Vagina (tissue), 2 donors: Measurements from ENCODE around the gene OBSCN. TPM values are rescaled to one million over a fixed set of nuclear protein-coding genes. Genes with fewer than 3 reads are reported as not detected.

ENCODE experiments used
- DNase-seq, 2 donors: peaks; one replicate each; pipeline ENCODE4 v3.0.0-alpha.2; 2017; ENCODE audit errors: extremely low spot score in 2 of 2
- H3K27ac ChIP-seq: fragments of 200-600 bp; sonication (generic); one replicate; pipeline ENCODE4 v1.5.1; 2019
- H3K27me3 ChIP-seq: fragments of 200-600 bp; sonication (generic); one replicate; pipeline ENCODE4 v1.5.1; 2019
- H3K36me3 ChIP-seq, 2 donors: fragments of 200-600 bp; sonication (generic); one replicate each; pipeline ENCODE4 v1.5.1; 2017 to 2019
- H3K4me1 ChIP-seq: fragments of 200-600 bp; sonication (generic); one replicate; pipeline ENCODE4 v1.5.1; 2019
- H3K4me3 ChIP-seq, 2 donors: fragments of 200-600 bp; sonication (generic); 1 replicate in 1 of 2; 2 replicates in 1 of 2; pipeline ENCODE4 v1.5.1; 2016 to 2019
- H3K9me3 ChIP-seq: fragments of 200-600 bp; sonication (generic); one replicate; pipeline ENCODE4 v1.5.1; 2019
- CTCF ChIP-seq, 3 experiments: fragments of 450-650 bp in 2 of 3; fragments of 200-600 bp in 1 of 3; sonication (generic) in 1 of 3; IDR thresholded peaks; one replicate each; pipeline ENCODE4 v1.5.1; 2017 to 2019; ENCODE audit warnings: antibody characterized with exemption in 3 of 3, mild to moderate bottlenecking in 2 of 3, moderate library complexity in 2 of 3
- POLR2A ChIP-seq, 2 donors: fragments of 450-650 bp; IDR thresholded peaks; one replicate each; pipeline ENCODE4 v1.6.1; 2017; ENCODE audit warnings: antibody characterized with exemption in 2 of 2, mild to moderate bottlenecking in 2 of 2, moderate library complexity in 2 of 2
- POLR2AphosphoS5 ChIP-seq, 2 donors: sonication (generic); formaldehyde crosslinking; IDR thresholded peaks; one replicate each; pipeline ENCODE4 v1.9.0; 2017; ENCODE audit warnings: antibody characterized with exemption in 2 of 2, mild to moderate bottlenecking in 2 of 2, low read depth in 1 of 2; ENCODE audit not compliant: insufficient read depth in 1 of 2
- intact Hi-C: fragments of 100-400 bp; cut with DNase I; formaldehyde crosslinking; loops from one replicate; pipeline ENCODE4 v1.15.1; 2023
- total RNA-seq: library from RNA; depleted of rRNA; stranded (reverse); fragments of >200 nt; gene quantifications from one replicate; pipeline ENCODE4 v1.2.3, GENCODE V29; 2016

Gene OBSCN
- total RNA-seq, 1 donor from 2014 or later: 35.8 TPM

- no peak overlapping the region for H3K27ac ChIP-seq
- H3K4me1 ChIP-seq: peaks cover 25% of the 10 kb centered on the region
Observed at GRCh38 chr1:228168563-228169270, 39.1 kb upstream of the OBSCN start.

GRCh38 chr1:228169345-228169744, 38.5 kb upstream of the OBSCN start:
- Histone ChIP-seq H3K4me1 (peaks cover 22% of the 10 kb centered on the region), H3K4me3 (no peak overlapping the region), H3K27ac (no peak overlapping the region), H3K36me3 (no peaks in the 10 kb centered on the region), H3K27me3 (no peaks in the 10 kb centered on the region), H3K9me3 (no peaks in the 10 kb centered on the region)
- no peak for DNase-seq
- TF ChIP-seq POLR2A (IDR thresholded peaks at IDR 0.05): no peak
- no peak for TF ChIP-seq POLR2AphosphoS5 (IDR thresholded peaks at IDR 0.05; ENCODE audit: insufficient read depth in 1 of 2, low read depth in 1 of 2)
- TF ChIP-seq CTCF (IDR thresholded peaks at IDR 0.05): no peak
- intact Hi-C loops: loop anchor here (5.0 to 10.0 kb wide), 2 partner anchors 85 to 1338 kb away; partner anchors contain the start of genes ARF1 and NUP133

More at GRCh38 chr1:228168563-228169270, 39.1 kb upstream of the OBSCN start:
- Histone ChIP-seq H3K9me3 (no peaks in the 10 kb centered on the region), H3K27me3 (no peaks in the 10 kb centered on the region), H3K36me3 (no peaks in the 10 kb centered on the region), H3K4me3 (no peak overlapping the region)
- intact Hi-C loops: loop anchor here (5.0 to 10.0 kb wide), 2 partner anchors 84 to 1339 kb away; partner anchors contain the start of genes ARF1 and NUP133
- no peak for TF ChIP-seq POLR2AphosphoS5 (IDR thresholded peaks at IDR 0.05; ENCODE audit: insufficient read depth in 1 of 2, low read depth in 1 of 2)
- no peak for TF ChIP-seq POLR2A (IDR thresholded peaks at IDR 0.05)
- no peak for TF ChIP-seq CTCF (IDR thresholded peaks at IDR 0.05)
- no peak for DNase-seq

- peaks cover 18% of the 10 kb centered on the region for H3K4me1 ChIP-seq
- H3K36me3 ChIP-seq: peaks cover 0 to 10% of the 10 kb centered on the region in 2 donors
- no peaks in the 10 kb centered on the region for H3K9me3 ChIP-seq
- no peak overlapping the region for H3K4me3 ChIP-seq
- no peak overlapping the region for H3K27ac ChIP-seq
- no peaks in the 10 kb centered on the region for H3K27me3 ChIP-seq
- intact Hi-C loops: no loop called here
- no peak for DNase-seq
- no peak for TF ChIP-seq POLR2AphosphoS5 (IDR thresholded peaks at IDR 0.05; ENCODE audit: insufficient read depth in 1 of 2, low read depth in 1 of 2)
- TF ChIP-seq CTCF (IDR thresholded peaks at IDR 0.05): no peak
- TF ChIP-seq POLR2A (IDR thresholded peaks at IDR 0.05): no peak
Observed at GRCh38 chr1:228170666-228171065, 37.2 kb upstream of the OBSCN start.

GRCh38 chr1:228171221-228171891, 36.5 kb upstream of the OBSCN start:
- H3K27me3 ChIP-seq: no peaks in the 10 kb centered on the region
- TF ChIP-seq POLR2A (IDR thresholded peaks at IDR 0.05) (no peak), POLR2AphosphoS5 (IDR thresholded peaks at IDR 0.05; ENCODE audit: insufficient read depth in 1 of 2, low read depth in 1 of 2) (no peak), CTCF (IDR thresholded peaks at IDR 0.05) (no peak)
- H3K36me3 ChIP-seq: peaks cover 0 to 10% of the 10 kb centered on the region in 2 donors
- intact Hi-C loops: no loop called here
- no peaks in the 10 kb centered on the region for H3K9me3 ChIP-seq
- H3K27ac ChIP-seq: no peak overlapping the region
- no peak for DNase-seq
- peaks cover 16% of the 10 kb centered on the region for H3K4me1 ChIP-seq
- H3K4me3 ChIP-seq: no peak overlapping the region
